Endothelial cell (in vitro differentiated cells): Measurements from ENCODE around the gene IFFO2. TPM values are rescaled to one million over a fixed set of nuclear protein-coding genes. Genes with fewer than 3 reads are reported as not detected.

ENCODE experiments used
- DNase-seq: peaks from one replicate; pipeline ENCODE4 v3.0.0; 2021; ENCODE audit warnings: low spot score
- H3K27ac Mint-ChIP-seq: one replicate; pipeline ENCODE4 v1.8.0; 2021; ENCODE audit warnings: mixed read lengths, inconsistent platforms; ENCODE audit not compliant: unreplicated experiment
- H3K27me3 Mint-ChIP-seq: one replicate; pipeline ENCODE4 v1.8.0; 2021; ENCODE audit warnings: mild to moderate bottlenecking, moderate library complexity, mixed read lengths, inconsistent platforms; ENCODE audit not compliant: unreplicated experiment
- H3K36me3 Mint-ChIP-seq: one replicate; pipeline ENCODE4 v1.8.0; 2021; ENCODE audit warnings: mild to moderate bottlenecking, low read depth, mixed read lengths, inconsistent platforms; ENCODE audit not compliant: unreplicated experiment
- H3K4me1 Mint-ChIP-seq: one replicate; pipeline ENCODE4 v1.8.0; 2021; ENCODE audit warnings: mild to moderate bottlenecking, mixed read lengths, inconsistent platforms; ENCODE audit not compliant: unreplicated experiment
- H3K4me3 Mint-ChIP-seq: one replicate; pipeline ENCODE4 v1.8.0; 2021; ENCODE audit warnings: mild to moderate bottlenecking, mixed read lengths, inconsistent platforms; ENCODE audit not compliant: unreplicated experiment
- H3K9me3 Mint-ChIP-seq: one replicate; pipeline ENCODE4 v1.8.0; 2021; ENCODE audit warnings: mixed read lengths, inconsistent platforms; ENCODE audit not compliant: unreplicated experiment
- CTCF ChIP-seq: fragments of 200-600 bp; sonication (generic); IDR thresholded peaks from one replicate; pipeline ENCODE4 v1.5.0; 2021; ENCODE audit warnings: antibody characterized with exemption; ENCODE audit not compliant: unreplicated experiment
- total RNA-seq: library from RNA; stranded (reverse); fragmentation: NEBNext Ultra II Directional; extraction: Animal tissue kit (Norgen Biotek cat#: 25700); gene quantifications from one replicate; pipeline ENCODE4 v1.2.1, GENCODE V29; 2021; ENCODE audit not compliant: unreplicated experiment

IFFO2 gene
- total RNA-seq, 1 donor from 2014 or later, result 16.7 TPM

GRCh38 chr1:18941221-18942141, 15.0 kb downstream of the IFFO2 start:
- Mint-ChIP-seq H3K4me1 (peaks cover 26% of the 10 kb centered on the region), H3K4me3 (no peak overlapping the region), H3K27me3 (peaks cover 14% of the 10 kb centered on the region), H3K27ac (peak overlapping the region; percentile 38), H3K9me3 (no peaks in the 10 kb centered on the region), H3K36me3 (no peaks in the 10 kb centered on the region)
- no peak for TF ChIP-seq CTCF
- DNase-seq, result no peak

GRCh38 chr1:18940303-18941020, 16.0 kb downstream of the IFFO2 start:
- no peaks in the 10 kb centered on the region for H3K9me3 Mint-ChIP-seq
- no peak overlapping the region for H3K27ac Mint-ChIP-seq
- peaks cover 21% of the 10 kb centered on the region for H3K4me1 Mint-ChIP-seq
- H3K27me3 Mint-ChIP-seq, result peaks cover 14% of the 10 kb centered on the region
- no peak overlapping the region for H3K4me3 Mint-ChIP-seq
- H3K36me3 Mint-ChIP-seq, result no peaks in the 10 kb centered on the region
- DNase-seq, result no peak
- TF ChIP-seq CTCF, result no peak

GRCh38 chr1:18939398-18940302, 16.8 kb downstream of the IFFO2 start:
- H3K36me3 Mint-ChIP-seq, result no peaks in the 10 kb centered on the region
- no peaks in the 10 kb centered on the region for H3K9me3 Mint-ChIP-seq
- H3K4me1 Mint-ChIP-seq, result peaks cover 13% of the 10 kb centered on the region
- H3K27me3 Mint-ChIP-seq, result peaks cover 14% of the 10 kb centered on the region
- no peak overlapping the region for H3K27ac Mint-ChIP-seq
- no peak overlapping the region for H3K4me3 Mint-ChIP-seq
- no peak for DNase-seq
- TF ChIP-seq CTCF, result no peak

GRCh38 chr1:18938707-18939070, 17.8 kb downstream of the IFFO2 start:
- Mint-ChIP-seq H3K4me3 (no peak overlapping the region), H3K4me1 (peaks cover 8% of the 10 kb centered on the region), H3K27ac (no peak overlapping the region), H3K9me3 (no peaks in the 10 kb centered on the region), H3K36me3 (no peaks in the 10 kb centered on the region), H3K27me3 (peaks cover 10% of the 10 kb centered on the region)
- no peak for TF ChIP-seq CTCF
- DNase-seq, result no peak
